T47D (cell line): ENCODE measurements around the gene NEDD4L.

ENCODE experiments used
- DNase-seq, 2 experiments: peaks; one replicate each; pipeline versions ENCODE4 v3.0.0 to v3.0.0-alpha.2; 2011 to 2012; ENCODE audit warnings: low read depth in 1 of 2, low spot score in 1 of 2
- JUND ChIP-seq: IDR thresholded peaks from 2 replicates; pipeline ENCODE4 v1.6.1; 2012; ENCODE audit warnings: low read depth
- in situ Hi-C: cut with HindIII; loops from 2 replicates; pipeline ENCODE4 v1.10.0; 2016; ENCODE audit warnings: low sequenced_read_pairs, low pct_unique_long_range_greater_than_20kb

The NEDD4L gene

GRCh38 chr18:58397385-58398132, 353.5 kb downstream of the NEDD4L start:
- in situ Hi-C loops, result no loop called here
- TF ChIP-seq JUND, result no peak
- DNase-seq, result no peak

GRCh38 chr18:58398648-58399398, 354.8 kb downstream of the NEDD4L start:
- in situ Hi-C loops, result no loop called here
- DNase-seq, result no peak
- no peak for TF ChIP-seq JUND

- in situ Hi-C loops, result no loop called here
- no peak for DNase-seq
- no peak for TF ChIP-seq JUND
These were observed 356.4 kb downstream of the NEDD4L start for GRCh38 chr18:58400331-58400870.

- TF ChIP-seq JUND, result no peak
- DNase-seq, result no peak
- in situ Hi-C loops, result no loop called here
These were observed 357.2 kb downstream of the NEDD4L start for GRCh38 chr18:58401191-58401590.

GRCh38 chr18:58402247-58402646, 358.2 kb downstream of the NEDD4L start:
- peak in 1 of 2 experiments; percentile 39 for DNase-seq
- TF ChIP-seq JUND, result no peak
- in situ Hi-C loops, result no loop called here

- in situ Hi-C loops, result no loop called here
- no peak for TF ChIP-seq JUND
- no peak for DNase-seq
These were observed 359.1 kb downstream of the NEDD4L start for GRCh38 chr18:58402951-58403702.

GRCh38 chr18:58403799-58404455, 359.9 kb downstream of the NEDD4L start:
- no peak for DNase-seq
- TF ChIP-seq JUND, result no peak
- in situ Hi-C loops, result no loop called here

- in situ Hi-C loops, result no loop called here
- no peak for DNase-seq
- no peak for TF ChIP-seq JUND
These were observed 361.3 kb downstream of the NEDD4L start for GRCh38 chr18:58405107-58405898.

DNA sequence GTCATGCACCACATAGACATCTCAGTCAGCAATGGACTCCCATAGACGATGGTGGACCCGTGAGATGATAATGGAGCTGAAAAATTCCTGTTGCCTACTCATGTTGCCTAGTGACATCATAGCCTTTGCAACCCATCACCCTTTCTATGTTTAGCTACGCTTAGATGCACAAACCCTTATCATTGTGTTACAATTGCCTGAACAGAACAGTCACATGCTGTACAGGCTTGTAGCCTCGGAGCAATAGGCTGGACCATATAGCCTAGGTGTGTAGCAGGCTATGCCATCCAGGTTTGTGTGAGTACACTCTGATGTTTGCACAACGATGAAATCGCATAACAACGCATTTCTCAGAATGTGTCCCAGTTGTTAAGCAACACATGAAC, 363.2 kb downstream of the NEDD4L start:
- in situ Hi-C loops, result no loop called here
- DNase-seq, result peak in 1 of 2 experiments; percentile 12
- no peak for TF ChIP-seq JUND

DNA sequence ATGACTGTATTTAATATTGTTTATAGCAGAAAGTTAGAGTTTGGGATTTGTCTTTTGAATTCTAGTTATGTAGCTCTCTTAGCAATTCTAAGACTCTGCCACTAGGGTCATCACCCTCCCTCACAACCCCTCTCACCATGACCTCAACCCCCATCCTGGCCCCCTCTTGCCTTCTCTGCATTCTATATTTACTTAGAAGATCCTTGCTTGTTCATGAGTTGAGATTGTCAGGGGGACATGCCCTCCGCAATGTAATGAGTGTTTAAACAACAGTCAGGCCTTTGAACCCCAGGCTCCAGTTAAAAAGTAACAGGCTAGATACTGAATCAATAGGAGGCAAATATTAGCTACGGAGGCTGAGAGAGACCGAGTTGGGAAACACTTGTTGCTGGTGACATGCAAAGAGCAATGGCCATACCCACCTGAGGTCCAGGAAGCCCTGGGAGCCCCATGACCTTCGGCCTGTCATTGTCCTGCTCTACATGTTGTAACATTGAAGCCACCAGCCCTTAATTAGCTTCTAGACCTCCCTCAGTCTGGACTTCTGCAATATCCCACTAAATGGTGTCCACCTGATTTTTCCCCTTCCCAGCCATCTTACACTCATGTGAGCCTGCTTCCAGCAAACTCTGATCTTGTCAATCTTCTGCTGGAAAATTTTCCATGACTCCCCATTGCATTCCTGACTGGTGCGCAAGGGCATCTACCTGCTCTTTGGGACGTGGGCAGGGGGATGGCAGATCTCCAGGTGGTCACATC, 363.8 kb downstream of the NEDD4L start:
- no peak for TF ChIP-seq JUND
- no peak for DNase-seq
- in situ Hi-C loops, result no loop called here

DNA sequence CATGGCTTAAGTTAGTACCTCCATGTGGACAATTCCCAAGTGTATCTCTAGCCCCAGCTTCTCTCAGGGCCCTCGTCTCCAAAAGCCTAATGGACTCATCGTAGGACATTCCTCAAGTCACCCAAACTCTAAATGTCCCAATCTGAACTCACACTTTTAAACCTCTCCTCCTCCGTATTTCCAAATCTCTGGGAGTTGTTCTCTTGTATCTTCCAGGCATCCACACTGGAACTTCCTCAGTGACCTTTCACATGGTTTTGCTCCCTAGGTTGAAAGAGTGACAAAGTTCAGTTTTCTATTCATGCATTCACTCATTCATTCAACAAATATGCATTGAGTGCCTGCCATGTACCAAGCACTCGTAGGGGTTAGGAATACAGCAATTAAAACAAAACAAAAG, 364.6 kb downstream of the NEDD4L start:
- no peak for TF ChIP-seq JUND
- in situ Hi-C loops, result no loop called here
- DNase-seq, result no peak
